GM23248 (cell line): ENCODE data around the gene ATP6AP1. TPM values are rescaled to one million over a fixed set of nuclear protein-coding genes. Genes with fewer than 3 reads are reported as not detected.

Source experiments
- DNase-seq: peaks from one replicate; pipeline ENCODE4 v3.0.0-alpha.2; 2015
- H2AFZ ChIP-seq: fragments of 200-600 bp; sonication (generic); 2 replicates; pipeline ENCODE4 v1.6.1; 2016; ENCODE audit warnings: antibody characterized with exemption
- H3F3A ChIP-seq: fragments of 200-600 bp; sonication (generic); 2 replicates; pipeline ENCODE4 v1.6.1; 2016; ENCODE audit warnings: mild to moderate bottlenecking, antibody characterized with exemption, mixed run types; ENCODE audit not compliant: insufficient read depth
- H3K27ac ChIP-seq: fragments of 200-600 bp; sonication (generic); 2 replicates; pipeline ENCODE4 v1.5.1; 2016; ENCODE audit warnings: mild to moderate bottlenecking
- H3K27me3 ChIP-seq: fragments of 200-600 bp; sonication (generic); replicated peaks from 2 replicates; pipeline ENCODE4 v1.6.1; 2016; ENCODE audit warnings: mild to moderate bottlenecking; ENCODE audit not compliant: insufficient read depth
- H3K36me3 ChIP-seq: fragments of 200-600 bp; sonication (generic); 2 replicates; pipeline ENCODE4 v1.6.1; 2016; ENCODE audit warnings: low read depth, mild to moderate bottlenecking
- H3K4me1 ChIP-seq: fragments of 200-600 bp; sonication (generic); 2 replicates; pipeline ENCODE4 v1.6.1; 2016; ENCODE audit warnings: mild to moderate bottlenecking; ENCODE audit not compliant: insufficient read depth
- H3K4me2 ChIP-seq: fragments of 200-600 bp; sonication (generic); one replicate; pipeline ENCODE4 v1.6.1; 2016; ENCODE audit warnings: mild to moderate bottlenecking; ENCODE audit not compliant: unreplicated experiment
- H3K4me3 ChIP-seq: fragments of 200-600 bp; sonication (generic); 2 replicates; pipeline ENCODE4 v1.5.1; 2016; ENCODE audit warnings: mild to moderate bottlenecking
- H3K79me2 ChIP-seq: fragments of 200-600 bp; sonication (generic); 2 replicates; pipeline ENCODE4 v1.6.1; 2016; ENCODE audit warnings: mild to moderate bottlenecking; ENCODE audit not compliant: insufficient read depth
- H3K9ac ChIP-seq: fragments of 200-600 bp; sonication (generic); 2 replicates; pipeline ENCODE4 v1.6.1; 2016; ENCODE audit warnings: mild to moderate bottlenecking
- H3K9me2 ChIP-seq: fragments of 200-600 bp; sonication (generic); 2 replicates; pipeline ENCODE4 v1.6.1; 2016; ENCODE audit warnings: mixed run types, mild to moderate bottlenecking, moderate library complexity; ENCODE audit not compliant: insufficient read depth
- H3K9me3 ChIP-seq: fragments of 200-600 bp; sonication (generic); one replicate; pipeline ENCODE4 v1.6.1; 2017; ENCODE audit warnings: low read depth
- H4K20me1 ChIP-seq: fragments of 200-600 bp; sonication (generic); 2 replicates; pipeline ENCODE4 v1.6.0; 2016; ENCODE audit not compliant: insufficient read depth
- EZH2 ChIP-seq: fragments of 200-600 bp; sonication (generic); IDR thresholded peaks from 2 replicates; pipeline ENCODE4 v1.6.1; 2018; ENCODE audit warnings: antibody characterized with exemption, mild to moderate bottlenecking; ENCODE audit not compliant: insufficient read depth, poor library complexity, severe bottlenecking
- EZH2phosphoT487 ChIP-seq: fragments of 200-600 bp; sonication (generic); IDR thresholded peaks from 2 replicates; pipeline ENCODE4 v1.6.1; 2018; ENCODE audit warnings: antibody characterized with exemption, moderate library complexity, mild to moderate bottlenecking, low read depth; ENCODE audit not compliant: insufficient read depth
- whole genome bisulfite sequencing, 2 experiments: methylation state at CpG; one replicate each; pipeline ENCODE4 v1.1.6; 2015 to 2017; ENCODE audit warnings: low lambda C conversion rate in 2 of 2, low coverage in 1 of 2; ENCODE audit errors: missing lambda C conversion rate in 2 of 2; 5-methylcytosine and 5-hydroxymethylcytosine counted together
- in situ Hi-C: fragments of 300-500 bp; cut with MboI; formaldehyde crosslinking; loops from 2 replicates; pipeline ENCODE4 v1.15.0; 2020
- polyA plus RNA-seq: library from polyadenylated mRNA; unstranded; fragments of >200 nt; fragmentation: Nextera tagmentation; extraction: Ambion mirVana; gene quantifications from 2 replicates; pipeline ENCODE4 v1.2.1, GENCODE V29; 2016
- total RNA-seq: library from RNA; depleted of rRNA; stranded (reverse); fragments of >200 nt; shearing (Covaris generic); gene quantifications from 2 replicates; pipeline ENCODE4 v1.2.3, GENCODE V29; 2014

Gene ATP6AP1
- total and polyA plus RNA-seq, 2 experiments from 2014 or later, result 73.2 to 156 TPM

DNA sequence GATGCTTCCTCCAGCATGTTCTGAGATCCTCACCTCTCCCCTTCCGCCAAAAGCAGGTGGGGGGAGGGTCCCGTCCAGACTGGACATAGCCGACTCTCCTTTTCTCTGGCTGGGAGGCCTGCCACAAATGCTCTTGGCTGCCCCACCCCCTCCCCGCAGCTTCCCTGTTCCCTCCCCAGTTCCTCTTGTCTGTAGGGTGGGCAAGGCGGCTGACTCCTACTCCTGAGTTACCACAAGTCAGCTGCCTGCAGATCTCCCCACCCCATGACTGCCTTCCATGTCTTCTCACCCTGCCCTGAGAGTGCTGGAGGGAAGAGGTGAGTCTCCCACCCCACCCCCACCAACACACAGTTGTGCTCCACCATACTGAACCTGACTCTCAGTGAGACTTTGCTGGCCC, 2.9 kb downstream of the ATP6AP1 start:
- Histone ChIP-seq H3K27me3 (no peaks in the 10 kb centered on the region), H3K9ac (no peak overlapping the region), H3K79me2 (peaks cover 31% of the 10 kb centered on the region), H3K9me2 (no peaks in the 10 kb centered on the region), H3K4me3 (no peak overlapping the region), H2AFZ (no peak overlapping the region), H3K27ac (no peak overlapping the region), H3K36me3 (no peaks in the 10 kb centered on the region), H3F3A (no peaks in the 10 kb centered on the region), H3K9me3 (no peaks in the 10 kb centered on the region), H4K20me1 (no peaks in the 10 kb centered on the region), H3K4me1 (no peaks in the 10 kb centered on the region), H3K4me2 (no peak overlapping the region)
- in situ Hi-C loops, result no loop called here
- TF ChIP-seq EZH2 (no peak), EZH2phosphoT487 (no peak)
- DNase-seq, result no peak
- WGBS, 2 experiments, result 88% methylated on average over 3 of the region's 5 CpGs; no CpG with 5 or more reads in 1 of the 2 experiments

DNA sequence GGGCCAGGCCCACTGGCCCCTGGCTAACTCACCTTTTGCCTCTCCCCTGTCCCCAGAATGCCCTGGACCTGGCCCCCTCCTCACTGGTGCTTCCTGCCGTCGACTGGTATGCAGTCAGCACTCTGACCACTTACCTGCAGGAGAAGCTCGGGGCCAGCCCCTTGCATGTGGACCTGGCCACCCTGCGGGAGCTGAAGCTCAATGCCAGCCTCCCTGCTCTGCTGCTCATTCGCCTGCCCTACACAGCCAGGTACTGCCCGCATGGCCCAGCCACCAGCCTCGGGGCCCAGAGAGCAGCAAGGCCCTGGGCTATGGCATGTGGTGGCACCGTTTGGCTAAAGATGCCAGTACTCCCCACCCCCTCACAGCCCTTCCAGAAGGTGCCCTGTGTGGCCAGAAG, 3.7 kb downstream of the ATP6AP1 start:
- TF ChIP-seq EZH2, result no peak
- TF ChIP-seq EZH2phosphoT487, result no peak
- H2AFZ ChIP-seq, result no peak overlapping the region
- no peaks in the 10 kb centered on the region for H3K36me3 ChIP-seq
- no peaks in the 10 kb centered on the region for H3K9me2 ChIP-seq
- H3K4me2 ChIP-seq, result no peak overlapping the region
- H3K27me3 ChIP-seq, result no peaks in the 10 kb centered on the region
- H3K27ac ChIP-seq, result no peak overlapping the region
- DNase-seq, result no peak
- no peaks in the 10 kb centered on the region for H3K4me1 ChIP-seq
- peaks cover 31% of the 10 kb centered on the region for H3K79me2 ChIP-seq
- 96 to 100% methylated on average over 5 to 7 of the region's 8 CpGs for WGBS, 2 experiments
- H3F3A ChIP-seq, result no peaks in the 10 kb centered on the region
- H4K20me1 ChIP-seq, result no peaks in the 10 kb centered on the region
- in situ Hi-C loops, result no loop called here
- no peaks in the 10 kb centered on the region for H3K9me3 ChIP-seq
- no peak overlapping the region for H3K4me3 ChIP-seq
- no peak overlapping the region for H3K9ac ChIP-seq

DNA sequence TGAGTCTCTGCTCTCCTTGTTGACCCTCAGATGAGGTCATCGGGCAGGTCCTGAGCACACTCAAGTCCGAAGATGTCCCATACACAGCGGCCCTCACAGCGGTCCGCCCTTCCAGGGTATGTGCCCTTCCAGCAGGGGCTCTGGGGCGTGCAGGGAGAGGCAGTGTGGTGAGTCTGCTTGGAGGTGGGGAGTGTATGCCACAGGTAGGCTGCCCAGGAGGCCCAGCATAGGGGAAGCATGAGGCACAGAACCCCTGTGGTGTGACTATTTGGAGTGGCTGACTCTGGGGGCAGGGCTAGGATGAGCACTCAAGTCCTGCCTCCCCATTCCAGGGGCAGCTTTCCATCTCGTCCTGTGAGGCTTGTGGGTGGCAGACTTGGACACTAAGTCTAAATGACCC, 5.1 kb downstream of the ATP6AP1 start:
- in situ Hi-C loops, result no loop called here
- no peak overlapping the region for H3K4me3 ChIP-seq
- 58 to 88% methylated on average over 3 to 7 of the region's 7 CpGs for WGBS, 2 experiments

DNA sequence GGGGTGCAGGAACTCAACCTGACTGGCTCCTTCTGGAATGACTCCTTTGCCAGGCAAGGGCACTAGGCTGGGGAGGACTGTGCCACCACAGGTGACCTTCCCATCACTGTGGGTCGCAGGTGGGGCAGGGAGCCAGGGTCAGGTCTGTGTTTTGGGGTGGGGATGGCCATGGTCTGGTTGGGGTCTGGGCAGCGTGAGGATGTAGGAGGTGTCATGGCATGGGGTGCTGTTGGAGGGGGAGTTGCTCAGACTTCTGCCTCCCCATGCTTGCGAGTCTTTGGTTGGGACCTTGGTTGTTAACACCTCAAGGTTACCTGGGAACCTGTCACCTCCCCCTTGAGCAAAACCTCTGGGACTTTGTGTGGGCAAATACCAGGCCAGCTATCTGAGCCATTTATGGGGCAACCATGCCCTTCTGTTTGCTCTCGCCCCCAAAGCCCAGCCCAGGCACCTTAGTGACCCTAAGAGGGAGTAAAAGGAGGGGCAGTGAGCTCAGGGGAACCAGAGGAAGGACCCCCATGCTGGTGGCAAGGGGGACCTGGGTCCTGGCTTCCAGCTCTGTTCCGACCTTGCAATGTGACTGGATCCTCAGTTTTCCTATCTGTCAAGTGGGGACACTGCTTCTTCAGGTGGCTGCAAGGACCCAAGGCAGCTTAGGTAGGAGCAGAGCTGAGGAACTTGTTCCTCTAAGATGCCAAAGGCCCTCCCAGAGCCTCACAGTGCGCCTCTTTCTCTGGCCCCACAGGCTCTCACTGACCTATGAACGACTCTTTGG, 6.1 kb downstream of the ATP6AP1 start:
- H3K27ac ChIP-seq, result no peak overlapping the region
- no peaks in the 10 kb centered on the region for H3K4me1 ChIP-seq
- H3F3A ChIP-seq, result no peaks in the 10 kb centered on the region
- DNase-seq, result no peak
- H2AFZ ChIP-seq, result no peak overlapping the region
- no peaks in the 10 kb centered on the region for H3K36me3 ChIP-seq
- no peaks in the 10 kb centered on the region for H4K20me1 ChIP-seq
- H3K4me3 ChIP-seq, result no peak overlapping the region
- WGBS, 2 experiments, result 68 to 94% methylated on average over 4 of the region's 7 CpGs
- no peak overlapping the region for H3K9ac ChIP-seq
- no peak overlapping the region for H3K4me2 ChIP-seq
- H3K9me2 ChIP-seq, result no peaks in the 10 kb centered on the region
- in situ Hi-C loops, result no loop called here
- TF ChIP-seq EZH2phosphoT487 (no peak), EZH2 (no peak)
- H3K9me3 ChIP-seq, result no peaks in the 10 kb centered on the region
- no peaks in the 10 kb centered on the region for H3K27me3 ChIP-seq
- H3K79me2 ChIP-seq, result peaks cover 36% of the 10 kb centered on the region

More for the DNA sequence above, 5.1 kb downstream of the ATP6AP1 start:
- Histone ChIP-seq H3K4me1 (no peaks in the 10 kb centered on the region), H3F3A (no peaks in the 10 kb centered on the region), H3K4me2 (no peak overlapping the region), H3K9me3 (no peaks in the 10 kb centered on the region), H3K27me3 (no peaks in the 10 kb centered on the region), H3K9me2 (no peaks in the 10 kb centered on the region), H3K79me2 (peaks cover 36% of the 10 kb centered on the region), H3K27ac (no peak overlapping the region), H4K20me1 (no peaks in the 10 kb centered on the region), H2AFZ (no peak overlapping the region), H3K9ac (no peak overlapping the region), H3K36me3 (no peaks in the 10 kb centered on the region)
- TF ChIP-seq EZH2 (no peak), EZH2phosphoT487 (no peak)
- DNase-seq, result no peak

GRCh38 chrX:154435171-154435733, 6.8 kb downstream of the ATP6AP1 start:
- Histone ChIP-seq H3K79me2 (peaks cover 36% of the 10 kb centered on the region), H3K36me3 (no peaks in the 10 kb centered on the region), H2AFZ (no peak overlapping the region), H3K4me2 (no peak overlapping the region), H3K9me2 (no peaks in the 10 kb centered on the region), H4K20me1 (no peaks in the 10 kb centered on the region), H3K9ac (no peak overlapping the region), H3F3A (no peaks in the 10 kb centered on the region), H3K27ac (no peak overlapping the region), H3K4me1 (no peaks in the 10 kb centered on the region), H3K9me3 (no peaks in the 10 kb centered on the region), H3K4me3 (no peak overlapping the region), H3K27me3 (no peaks in the 10 kb centered on the region)
- DNase-seq, result no peak
- in situ Hi-C loops, result no loop called here
- WGBS, 2 experiments, result 98 to 99% methylated on average over 9 to 17 of the region's 19 CpGs
- no peak for TF ChIP-seq EZH2phosphoT487
- no peak for TF ChIP-seq EZH2
